ENCODE data around the gene CD9.

The CD9 gene

DNA sequence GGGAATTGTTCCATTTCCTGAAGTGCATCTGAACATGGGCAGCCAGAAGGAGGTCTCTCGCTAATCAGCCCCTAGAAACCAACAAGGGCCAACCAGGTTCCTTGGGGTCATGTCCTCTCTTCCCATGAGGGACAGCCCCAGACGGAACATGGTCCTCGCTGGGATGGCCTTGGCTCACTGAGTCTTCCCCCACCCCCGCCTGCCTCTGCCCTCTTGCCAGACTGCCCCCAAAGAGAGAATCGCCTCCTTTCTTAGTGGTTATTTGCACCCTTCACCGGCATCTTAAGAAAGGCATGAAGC is 36.4 kb downstream of the CD9 start:
- no peak for DNase-seq (ENCODE audit: low read depth in 2 of 2, low spot score in 1 of 2)

DNA sequence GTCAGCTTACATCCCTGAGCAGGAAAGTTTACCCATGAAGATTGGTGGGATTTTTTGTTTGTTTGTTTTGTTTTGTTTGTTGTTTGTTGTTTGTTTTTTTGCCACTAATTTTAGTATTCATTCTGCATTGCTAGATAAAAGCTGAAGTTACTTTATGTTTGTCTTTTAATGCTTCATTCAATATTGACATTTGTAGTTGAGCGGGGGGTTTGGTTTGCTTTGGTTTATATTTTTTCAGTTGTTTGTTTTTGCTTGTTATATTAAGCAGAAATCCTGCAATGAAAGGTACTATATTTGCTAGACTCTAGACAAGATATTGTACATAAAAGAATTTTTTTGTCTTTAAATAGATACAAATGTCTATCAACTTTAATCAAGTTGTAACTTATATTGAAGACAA is 37.6 kb downstream of the CD9 start:
- no peak for DNase-seq (ENCODE audit: low read depth in 2 of 2, low spot score in 1 of 2)

DNA sequence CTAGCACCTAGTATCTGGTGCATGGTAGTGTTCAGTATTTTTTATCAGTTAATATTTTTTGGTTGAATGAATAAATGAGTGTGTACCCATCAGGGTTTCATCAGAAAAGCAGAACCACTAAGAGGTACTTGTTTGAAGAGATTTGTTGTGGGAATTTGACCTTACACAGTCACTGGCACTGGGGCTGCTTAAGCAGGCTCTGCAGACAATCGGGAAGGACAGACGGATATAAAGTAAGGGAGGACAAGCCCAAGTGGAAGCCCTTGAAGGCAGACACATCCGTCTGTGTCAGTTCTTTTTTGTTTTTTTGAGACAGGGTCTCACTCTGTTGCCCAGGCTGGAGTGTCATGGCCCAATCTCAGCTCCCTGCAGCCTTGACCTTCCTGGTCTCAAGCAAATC is 38.7 kb downstream of the CD9 start:
- no peak for DNase-seq (ENCODE audit: low read depth in 2 of 2, low spot score in 1 of 2)

DNA sequence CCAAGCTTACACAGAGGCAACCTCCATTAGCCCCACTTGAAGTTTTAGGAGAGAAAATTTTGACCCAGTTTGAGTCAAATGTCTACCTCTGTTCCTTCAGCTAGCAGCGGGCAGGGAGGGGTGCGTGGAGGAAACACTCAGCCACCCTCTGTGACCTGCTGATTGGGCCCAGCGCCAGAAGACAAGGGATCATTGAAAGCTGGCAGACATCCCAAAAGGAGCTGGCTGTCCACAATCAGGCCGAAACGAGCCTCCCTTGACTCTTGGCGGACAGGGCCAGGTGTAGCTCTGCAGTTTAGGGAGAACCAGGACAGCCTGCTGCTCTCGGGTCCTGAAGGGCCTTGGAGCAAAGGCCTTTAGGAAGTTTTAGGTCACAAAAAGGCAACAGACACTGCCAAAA is 41.3 kb downstream of the CD9 start:
- DNase-seq (ENCODE audit: low read depth in 2 of 2, low spot score in 1 of 2) = no peak

DNA sequence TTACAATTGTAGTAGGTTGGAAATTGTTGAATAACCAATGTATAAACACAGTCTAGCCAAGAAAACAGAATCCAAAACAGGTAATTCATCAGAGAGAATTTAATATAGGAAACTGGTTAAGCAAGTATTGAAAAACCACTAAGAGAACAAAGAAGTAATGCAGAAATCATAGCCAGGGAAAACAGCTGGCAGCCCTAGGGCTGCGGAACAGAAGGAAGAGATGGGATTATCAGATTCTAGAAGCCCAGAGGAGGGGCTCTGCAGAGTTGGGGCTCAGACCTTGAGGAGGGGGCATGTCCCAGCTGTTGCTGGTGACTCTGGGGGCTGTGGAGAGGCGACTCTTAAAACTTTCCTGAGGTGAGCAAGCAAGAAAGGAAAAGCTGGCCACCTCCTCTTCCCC is 49.4 kb downstream of the CD9 start:
- DNase-seq (ENCODE audit: low read depth in 2 of 2, low spot score in 1 of 2) = no peak

DNA sequence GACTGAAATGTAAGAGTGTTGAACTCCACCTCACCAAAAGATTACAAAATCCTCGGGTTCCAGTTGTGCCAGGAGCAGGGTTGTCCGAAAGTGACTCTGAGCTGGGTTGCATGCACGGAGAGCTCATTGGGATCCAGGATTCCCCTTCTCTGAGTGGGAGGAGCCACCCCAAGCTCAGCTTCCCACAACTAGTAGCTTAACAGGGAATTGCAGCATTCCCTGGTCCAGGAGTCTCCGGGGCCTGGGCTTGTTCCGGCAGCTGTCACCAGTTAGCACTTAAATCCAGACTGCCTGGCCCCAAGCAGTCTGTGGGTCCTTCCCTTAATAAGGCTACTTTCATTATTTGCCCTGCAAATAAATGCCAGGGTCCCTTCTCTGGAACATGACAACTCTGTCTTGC is 50.1 kb downstream of the CD9 start:
- DNase-seq (ENCODE audit: low read depth in 2 of 2, low spot score in 1 of 2) = no peak

DNA sequence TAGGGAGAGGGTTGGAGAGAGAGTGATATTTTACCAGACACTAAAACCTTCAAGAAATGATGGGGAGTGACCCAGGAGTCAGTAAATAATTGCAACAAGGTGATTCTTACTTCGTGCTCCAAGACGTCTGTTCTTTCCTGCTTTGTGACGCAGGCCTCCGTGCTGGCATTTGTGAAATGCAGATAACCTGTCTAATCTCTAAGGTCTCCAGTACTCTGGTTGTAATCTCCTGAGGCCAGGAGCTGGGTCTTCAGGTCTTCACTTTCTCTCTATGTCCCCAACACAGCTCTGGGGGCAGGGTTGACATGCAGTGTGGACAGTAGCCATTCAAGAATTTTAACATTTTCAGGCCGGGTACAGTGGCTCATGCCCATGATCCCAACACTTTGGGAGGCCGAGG is 53.1 kb downstream of the CD9 start:
- no peak for DNase-seq (ENCODE audit: low read depth in 2 of 2, low spot score in 1 of 2)

DNA sequence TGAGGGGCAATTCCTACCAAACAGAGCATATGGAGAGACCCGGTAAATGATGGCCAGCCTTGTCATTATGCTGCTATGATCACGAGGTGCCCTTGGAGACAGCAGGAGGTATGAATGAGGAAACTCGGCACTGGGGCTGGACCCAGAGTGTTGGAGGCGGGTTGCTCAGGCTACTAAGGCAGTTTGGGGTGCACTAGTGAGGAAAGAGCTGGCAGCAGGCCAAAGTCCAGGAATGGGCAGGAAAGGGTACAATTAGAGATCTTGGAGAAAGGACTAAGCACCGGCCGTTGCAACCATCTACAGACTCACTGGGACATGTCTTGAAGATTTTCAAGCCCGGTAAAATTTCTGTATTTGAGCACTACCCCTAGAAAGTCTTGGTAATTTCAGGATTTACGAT is 54.3 kb downstream of the CD9 start:
- DNase-seq (ENCODE audit: low read depth in 2 of 2, low spot score in 1 of 2) = no peak

DNA sequence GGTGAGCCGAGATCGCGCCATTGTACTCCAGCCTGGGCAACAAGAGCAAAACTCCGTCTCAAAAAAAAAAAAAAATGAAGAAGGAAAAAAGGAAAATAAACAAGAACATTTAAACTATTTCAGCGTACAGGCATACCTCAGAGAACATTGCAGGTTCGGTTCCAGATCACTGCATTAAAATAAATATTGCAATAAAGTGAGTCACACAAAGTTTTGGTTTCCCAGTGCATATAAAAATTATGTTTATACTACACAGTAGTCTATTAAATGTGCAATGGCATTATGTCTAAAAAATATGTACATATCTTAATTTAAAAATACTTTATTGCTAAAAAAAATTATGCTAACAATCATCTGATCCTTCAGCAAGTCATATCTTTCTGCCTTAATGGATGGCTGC is 56.8 kb downstream of the CD9 start:
- no peak for DNase-seq (ENCODE audit: low read depth in 2 of 2, low spot score in 1 of 2)

DNA sequence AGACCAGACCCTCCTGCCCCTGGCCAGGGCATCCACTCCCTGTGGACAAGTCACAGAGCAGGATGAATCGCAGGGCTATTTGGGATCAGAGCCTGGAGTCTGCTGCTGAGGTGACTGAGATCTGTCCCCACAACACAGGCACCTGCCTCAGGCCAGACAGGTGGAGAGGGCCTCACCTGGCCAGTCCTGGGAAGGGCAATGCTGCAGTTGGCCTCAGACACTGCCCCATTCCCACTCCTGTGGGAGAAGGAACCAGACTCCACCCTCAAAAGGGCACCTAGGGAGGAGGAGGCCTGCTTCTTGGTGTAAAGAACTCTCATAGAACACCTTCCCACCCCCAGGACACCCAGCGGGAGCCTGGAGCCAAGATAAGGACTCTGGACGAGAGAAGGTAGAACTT is 62.0 kb downstream of the CD9 start:
- DNase-seq (ENCODE audit: low read depth in 2 of 2, low spot score in 1 of 2) = no peak

DNA sequence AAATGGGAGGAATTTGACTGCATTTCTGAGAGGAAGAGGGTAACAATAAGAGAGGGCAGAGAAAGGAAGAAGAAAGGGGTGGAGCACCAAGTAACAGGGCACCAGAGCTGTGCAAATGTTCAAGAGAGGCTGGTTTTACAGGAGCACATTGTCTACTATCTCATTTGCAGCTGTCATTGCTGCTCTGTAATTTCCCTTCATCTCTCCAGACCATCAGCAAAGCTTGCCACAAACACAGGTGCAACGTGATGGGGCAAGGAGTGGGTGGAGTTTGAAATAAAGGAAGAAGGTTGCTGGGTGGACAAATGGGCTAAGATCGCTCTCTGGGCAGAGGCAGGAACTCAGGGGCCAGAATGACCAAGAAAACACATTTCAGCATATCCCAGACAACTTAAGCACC is 62.4 kb downstream of the CD9 start:
- DNase-seq (ENCODE audit: low read depth in 2 of 2, low spot score in 1 of 2) = no peak

DNA sequence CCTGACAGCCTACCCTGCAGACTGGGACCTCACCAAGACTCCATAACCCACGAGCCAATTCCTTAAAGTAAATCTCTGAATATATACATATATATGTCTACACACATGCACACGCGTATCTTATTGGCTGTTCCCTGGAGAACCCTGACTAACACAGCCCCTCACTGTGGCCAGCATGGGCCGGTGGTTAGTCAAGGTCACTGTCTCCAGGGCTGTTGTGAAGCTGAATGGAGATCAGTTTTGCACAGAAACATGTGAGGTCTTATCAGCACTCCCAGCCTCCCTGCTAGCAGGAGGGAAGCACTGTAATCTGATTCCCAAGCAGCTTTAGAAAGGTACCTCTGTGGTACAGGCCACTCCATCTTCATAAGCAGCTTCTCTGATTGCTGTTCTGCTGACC is 63.7 kb downstream of the CD9 start:
- no peak for DNase-seq (ENCODE audit: low read depth in 2 of 2, low spot score in 1 of 2)

DNA sequence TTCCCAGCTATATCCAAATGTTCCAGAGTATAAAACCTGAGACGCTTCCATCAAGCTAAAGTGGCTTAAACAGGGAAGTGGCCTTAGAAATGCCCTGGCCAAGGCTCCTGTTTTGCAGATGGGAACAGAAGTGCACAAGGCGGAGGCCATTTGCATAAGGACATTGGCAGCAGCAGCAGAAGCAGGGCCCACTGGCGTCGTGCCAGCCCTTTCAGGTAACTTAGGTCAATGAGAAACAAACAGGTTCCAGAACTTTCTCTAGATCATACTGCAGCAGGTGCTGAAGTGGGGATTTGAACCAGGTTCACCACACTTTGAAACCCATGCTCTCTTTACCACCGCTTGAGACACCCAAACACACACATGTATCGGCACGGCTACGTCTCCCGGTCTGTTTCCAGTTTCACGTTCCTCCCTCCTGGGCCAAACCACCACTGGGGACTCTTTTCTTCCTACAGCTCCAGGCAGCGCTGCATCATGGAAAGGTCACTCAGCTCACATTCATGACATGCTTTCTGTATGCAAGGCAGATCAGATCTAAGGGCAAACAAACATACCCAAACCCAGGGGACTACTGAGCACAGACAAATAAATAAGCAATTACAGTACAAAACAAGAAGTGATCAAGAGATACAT is 64.3 kb downstream of the CD9 start:
- no peak for DNase-seq (ENCODE audit: low read depth in 2 of 2, low spot score in 1 of 2)

DNA sequence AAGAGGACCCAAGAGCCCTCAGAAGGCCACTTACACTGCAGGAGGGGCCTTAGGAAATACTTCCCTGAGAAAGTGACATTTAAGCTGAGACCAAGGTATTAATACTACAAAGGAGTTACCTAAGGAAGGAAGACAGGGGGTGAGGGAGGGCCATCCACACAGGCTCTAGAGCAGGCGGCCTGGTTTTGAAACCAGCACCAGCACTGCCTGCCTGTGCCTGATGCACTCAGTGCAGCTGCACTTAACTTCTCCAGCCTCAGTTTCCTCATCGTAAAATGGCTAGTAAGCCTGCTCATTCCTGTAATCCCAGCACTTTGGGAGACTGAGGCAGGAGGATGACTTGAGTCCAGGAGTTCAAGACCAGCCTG is 64.8 kb downstream of the CD9 start:
- DNase-seq (ENCODE audit: low read depth in 2 of 2, low spot score in 1 of 2) = no peak

DNA sequence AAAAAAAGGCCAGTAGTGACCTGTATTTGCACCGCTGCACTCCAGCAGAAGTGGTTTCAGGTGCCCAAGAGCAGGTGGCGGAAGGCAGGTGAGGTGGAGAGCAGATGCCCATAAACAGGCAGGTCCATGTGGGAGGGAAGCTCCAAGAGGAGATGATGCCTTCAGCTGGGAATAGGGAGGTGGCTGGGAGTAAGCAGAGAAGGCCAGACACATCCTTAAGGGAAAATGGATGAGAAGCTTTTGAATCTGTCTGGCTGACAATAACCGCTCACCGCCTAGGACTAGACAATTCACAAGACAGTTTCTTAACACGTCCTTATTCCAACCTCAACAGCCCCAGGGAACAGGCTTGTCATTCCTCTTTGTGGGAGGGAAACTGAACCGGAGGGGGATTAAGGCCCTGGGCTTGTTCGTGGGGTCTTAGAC is 66.4 kb downstream of the CD9 start:
- no peak for DNase-seq (ENCODE audit: low read depth in 2 of 2, low spot score in 1 of 2)

DNA sequence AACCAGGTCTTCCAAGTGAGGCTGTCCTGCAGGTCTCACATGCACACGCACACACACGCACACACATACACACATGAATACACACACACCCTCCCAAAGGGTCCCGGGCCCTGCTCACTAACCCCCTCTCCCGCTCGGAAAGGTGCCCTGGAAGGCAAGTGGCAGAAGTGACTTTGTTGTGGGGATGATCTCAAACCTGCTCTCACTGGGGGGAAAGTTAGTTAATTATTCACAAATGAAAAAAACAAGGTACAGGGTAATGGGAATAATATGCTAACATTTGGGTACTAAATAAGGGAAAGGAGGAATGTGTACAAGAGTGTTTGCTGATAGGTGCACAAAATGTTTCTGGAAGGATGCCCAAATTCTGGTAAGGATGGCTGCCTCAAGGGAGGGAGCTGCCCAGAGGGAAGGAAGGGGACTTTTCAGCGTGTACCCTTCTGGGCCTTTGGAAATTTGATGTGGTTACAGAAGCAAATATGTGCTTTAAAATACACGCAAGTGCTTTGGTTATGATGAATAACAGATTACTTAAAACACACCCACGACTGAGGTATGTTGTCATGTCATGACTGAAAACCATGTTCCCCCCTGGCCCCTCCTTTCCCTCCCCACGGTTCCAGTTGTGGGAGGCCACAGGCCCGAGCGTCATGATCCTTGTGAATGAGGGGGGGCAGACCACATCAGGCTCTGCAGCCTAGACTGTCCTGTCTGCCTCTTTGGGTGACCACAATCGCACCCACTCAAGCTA is 66.9 kb downstream of the CD9 start:
- peak in 1 of 2 donors; percentile 6 for DNase-seq (ENCODE audit: low read depth in 2 of 2, low spot score in 1 of 2)

DNA sequence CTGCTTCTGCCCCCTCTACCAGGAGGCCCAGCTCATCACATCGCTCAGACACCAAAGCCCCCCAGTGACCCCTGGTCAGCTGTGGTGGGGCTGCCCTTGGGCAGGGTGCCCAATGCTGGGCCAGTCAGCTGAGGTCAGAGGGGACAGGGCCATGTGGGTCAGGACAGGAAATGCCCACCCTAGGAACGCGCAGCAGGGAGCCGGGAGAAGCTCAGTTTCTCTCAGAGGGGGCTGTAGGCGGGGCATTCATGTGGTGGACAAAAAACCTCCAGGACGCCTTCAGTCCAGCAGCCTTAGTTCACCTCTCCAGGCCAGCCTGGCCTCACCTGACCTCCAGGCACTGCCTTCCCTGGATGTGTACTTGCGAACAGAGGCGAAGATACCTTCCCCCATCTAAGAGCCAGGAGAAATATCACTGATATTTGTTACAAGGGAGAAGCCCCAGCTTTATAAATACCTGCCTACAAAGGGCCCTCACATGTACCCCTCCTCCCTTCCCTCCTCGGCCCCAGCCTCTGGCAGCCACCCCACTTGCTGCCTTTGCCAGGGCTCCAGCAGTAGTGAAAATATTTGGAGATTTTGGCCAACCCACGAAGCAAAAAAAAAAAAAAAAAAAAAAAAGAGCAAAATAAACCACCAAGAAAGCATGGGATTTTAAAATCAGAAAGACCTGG is 68.4 kb downstream of the CD9 start:
- no peak for DNase-seq (ENCODE audit: low read depth in 2 of 2, low spot score in 1 of 2)

DNA sequence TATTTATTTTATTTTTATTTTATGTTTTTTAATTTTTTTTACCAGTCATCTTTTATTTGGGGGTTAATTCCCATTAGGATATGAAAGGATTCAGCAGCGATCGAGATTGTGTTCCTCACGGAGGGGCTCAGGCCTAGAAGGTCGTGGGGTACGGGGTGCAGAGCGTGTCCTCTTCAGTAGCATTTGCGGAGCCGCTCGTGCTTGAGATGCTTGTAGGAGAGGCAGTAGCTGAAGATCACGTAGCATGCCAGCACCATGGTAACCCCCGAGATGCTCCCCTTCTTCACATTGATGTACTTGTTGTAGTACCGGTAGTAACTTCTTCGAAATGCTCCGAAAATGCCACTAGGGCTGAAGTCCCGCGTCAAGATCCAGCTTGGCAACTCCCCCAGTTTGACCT is 69.8 kb downstream of the CD9 start:
- DNase-seq (ENCODE audit: low read depth in 2 of 2, low spot score in 1 of 2) = no peak

DNA sequence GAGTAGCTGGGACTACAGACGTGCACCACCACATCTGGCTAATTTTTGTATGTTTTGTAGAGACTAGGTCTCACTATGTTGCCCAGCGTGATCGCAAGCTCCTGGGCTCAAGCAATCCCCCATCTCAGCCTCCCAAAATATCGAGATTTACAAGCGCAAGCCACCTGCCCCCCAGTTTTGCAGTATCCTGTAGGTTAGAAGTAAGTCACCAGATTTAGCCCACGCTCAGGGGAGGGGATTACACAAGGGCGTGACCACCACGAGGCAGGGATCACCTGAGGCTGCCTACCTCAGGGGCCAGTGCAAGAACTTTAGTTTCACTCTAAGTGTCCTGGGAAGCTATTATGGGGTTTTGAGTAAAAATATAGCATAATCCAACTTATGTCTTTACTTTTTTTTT is 71.1 kb downstream of the CD9 start:
- DNase-seq (ENCODE audit: low read depth in 2 of 2, low spot score in 1 of 2) = no peak

DNA sequence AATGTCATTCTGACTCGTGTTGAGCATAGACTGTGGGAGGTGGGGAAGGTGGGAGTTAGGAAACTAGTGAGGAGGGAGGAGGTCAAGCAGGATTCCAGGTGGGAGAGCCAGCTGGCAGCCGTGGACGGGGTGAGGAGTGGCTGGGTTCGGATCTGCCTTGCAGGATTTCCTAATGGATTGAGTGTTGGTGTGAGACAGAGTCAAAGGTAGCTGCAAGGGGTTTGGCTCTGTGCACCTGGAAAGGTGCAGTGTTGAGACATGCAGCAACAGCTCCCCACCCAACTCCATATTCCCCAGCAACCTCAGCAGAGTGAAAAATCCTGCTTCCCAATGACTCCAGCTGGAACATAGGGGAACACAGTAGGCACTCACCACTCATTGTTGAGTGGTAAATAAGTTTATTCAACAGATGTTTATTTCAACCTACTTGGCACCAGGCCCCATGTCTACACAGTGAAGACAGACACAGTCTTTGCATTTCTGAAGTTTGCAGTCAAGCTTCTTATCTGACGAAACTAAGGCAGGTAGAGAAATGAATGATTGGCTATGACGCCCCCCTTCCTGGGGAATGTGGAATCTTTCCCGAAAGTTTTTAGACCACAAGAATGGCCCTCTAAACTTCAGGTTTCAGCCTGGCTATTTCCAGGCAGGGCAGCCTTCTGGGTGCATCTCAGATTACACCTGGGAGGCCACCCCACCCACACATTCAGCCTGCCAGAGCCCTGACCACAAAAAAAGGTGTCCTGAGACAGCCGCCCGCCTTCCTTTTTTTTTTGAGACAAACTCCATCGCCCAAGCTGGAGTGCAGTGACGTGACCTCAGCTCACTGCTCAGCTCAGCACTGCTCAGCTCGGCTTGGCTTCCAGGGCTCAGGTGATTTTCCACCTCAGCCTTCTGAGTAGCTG is 72.4 kb downstream of the CD9 start:
- DNase-seq (ENCODE audit: low read depth in 2 of 2, low spot score in 1 of 2) = no peak

DNA sequence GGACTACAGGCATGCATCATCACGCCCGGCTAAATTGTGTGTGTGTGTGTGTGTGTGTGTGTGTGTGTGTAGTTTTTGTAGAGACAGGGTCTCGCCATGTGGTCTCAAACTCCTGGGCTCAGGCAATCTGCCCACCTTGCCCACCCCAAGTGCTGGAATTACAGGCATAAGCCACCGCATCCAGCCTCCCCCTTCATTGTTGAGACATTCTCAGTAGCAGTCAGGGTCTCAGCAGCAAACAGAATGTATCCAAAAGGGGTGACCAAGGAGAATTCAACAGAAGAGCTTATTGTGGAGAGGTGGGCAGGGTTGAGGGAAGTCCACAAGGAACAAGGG is 73.0 kb downstream of the CD9 start:
- no peak for DNase-seq (ENCODE audit: low read depth in 2 of 2, low spot score in 1 of 2)

Measured in stimulated activated CD8-positive, alpha-beta memory T cell treated with anti-CD3 and anti-CD28 coated beads, Interleukin-4, amount 100 ng/mL, for 4 hours (primary cell).